ENCODE measurements around the gene MRPS12. TPM values are rescaled to one million over a fixed set of nuclear protein-coding genes. Genes with fewer than 3 reads are reported as not detected.
"Not testable (repeated sequence)": the region's sequence is repeated elsewhere in the genome, so short reads cannot be mapped to it uniquely, and the experiment has no call there.

MRPS12 gene
- total RNA-seq, 1 donor from 2014 or later, result 30.0 TPM

- no peak for DNase-seq (ENCODE audit: low spot score)
Observed at GRCh38 chr19:38939957-38940356, 9.2 kb downstream of the MRPS12 start.

GRCh38 chr19:38941466-38941865, 10.7 kb downstream of the MRPS12 start:
- not testable (repeated sequence) for DNase-seq (ENCODE audit: low spot score)

- no peak for DNase-seq (ENCODE audit: low spot score)
Observed at GRCh38 chr19:38941979-38942378, 11.2 kb downstream of the MRPS12 start.

GRCh38 chr19:38942471-38943181, 11.9 kb downstream of the MRPS12 start:
- DNase-seq (ENCODE audit: low spot score), result no peak

- no peak for DNase-seq (ENCODE audit: low spot score)
Observed at GRCh38 chr19:38944981-38945506, 14.3 kb downstream of the MRPS12 start.

GRCh38 chr19:38945562-38946228, 15.0 kb downstream of the MRPS12 start:
- no peak for DNase-seq (ENCODE audit: low spot score)

- no peak for DNase-seq (ENCODE audit: low spot score)
Observed at GRCh38 chr19:38946229-38947010, 15.7 kb downstream of the MRPS12 start.

GRCh38 chr19:38949580-38950367, 19.0 kb downstream of the MRPS12 start:
- DNase-seq (ENCODE audit: low spot score), result peak; percentile 89

GRCh38 chr19:38951187-38951586, 20.4 kb downstream of the MRPS12 start:
- DNase-seq (ENCODE audit: low spot score), result no peak

GRCh38 chr19:38952395-38953165, 21.8 kb downstream of the MRPS12 start:
- peak; percentile 40 for DNase-seq (ENCODE audit: low spot score)

GRCh38 chr19:38953677-38954076, 22.9 kb downstream of the MRPS12 start:
- no peak for DNase-seq (ENCODE audit: low spot score)

- no peak for DNase-seq (ENCODE audit: low spot score)
Observed at GRCh38 chr19:38956264-38956663, 25.5 kb downstream of the MRPS12 start.

GRCh38 chr19:38958301-38958700, 27.6 kb downstream of the MRPS12 start:
- DNase-seq (ENCODE audit: low spot score), result no peak

- no peak for DNase-seq (ENCODE audit: low spot score)
Observed at GRCh38 chr19:38959618-38960017, 28.9 kb downstream of the MRPS12 start.

- no peak for DNase-seq (ENCODE audit: low spot score)
Observed at GRCh38 chr19:38964738-38965137, 34.0 kb downstream of the MRPS12 start.

- DNase-seq (ENCODE audit: low spot score), result not testable (repeated sequence)
Observed at GRCh38 chr19:38966149-38966548, 35.4 kb downstream of the MRPS12 start.

GRCh38 chr19:38970664-38971532, 40.2 kb downstream of the MRPS12 start:
- DNase-seq (ENCODE audit: low spot score), result no peak

- no peak for DNase-seq (ENCODE audit: low spot score)
Observed at GRCh38 chr19:38971672-38972071, 40.9 kb downstream of the MRPS12 start.

- DNase-seq (ENCODE audit: low spot score), result no peak
Observed at GRCh38 chr19:38974624-38975213, 44.0 kb downstream of the MRPS12 start.
